Measurements from ENCODE around the gene KRT17. TPM values are rescaled to one million over a fixed set of nuclear protein-coding genes. Genes with fewer than 3 reads are reported as not detected.

KRT17 gene
- total and polyA plus RNA-seq, 9 of the 15 experiments (the other 6 are each of a cell fraction or from before 2014, with no cell fraction given), result 0.23 to 0.25 TPM; not detected in 7

DNA sequence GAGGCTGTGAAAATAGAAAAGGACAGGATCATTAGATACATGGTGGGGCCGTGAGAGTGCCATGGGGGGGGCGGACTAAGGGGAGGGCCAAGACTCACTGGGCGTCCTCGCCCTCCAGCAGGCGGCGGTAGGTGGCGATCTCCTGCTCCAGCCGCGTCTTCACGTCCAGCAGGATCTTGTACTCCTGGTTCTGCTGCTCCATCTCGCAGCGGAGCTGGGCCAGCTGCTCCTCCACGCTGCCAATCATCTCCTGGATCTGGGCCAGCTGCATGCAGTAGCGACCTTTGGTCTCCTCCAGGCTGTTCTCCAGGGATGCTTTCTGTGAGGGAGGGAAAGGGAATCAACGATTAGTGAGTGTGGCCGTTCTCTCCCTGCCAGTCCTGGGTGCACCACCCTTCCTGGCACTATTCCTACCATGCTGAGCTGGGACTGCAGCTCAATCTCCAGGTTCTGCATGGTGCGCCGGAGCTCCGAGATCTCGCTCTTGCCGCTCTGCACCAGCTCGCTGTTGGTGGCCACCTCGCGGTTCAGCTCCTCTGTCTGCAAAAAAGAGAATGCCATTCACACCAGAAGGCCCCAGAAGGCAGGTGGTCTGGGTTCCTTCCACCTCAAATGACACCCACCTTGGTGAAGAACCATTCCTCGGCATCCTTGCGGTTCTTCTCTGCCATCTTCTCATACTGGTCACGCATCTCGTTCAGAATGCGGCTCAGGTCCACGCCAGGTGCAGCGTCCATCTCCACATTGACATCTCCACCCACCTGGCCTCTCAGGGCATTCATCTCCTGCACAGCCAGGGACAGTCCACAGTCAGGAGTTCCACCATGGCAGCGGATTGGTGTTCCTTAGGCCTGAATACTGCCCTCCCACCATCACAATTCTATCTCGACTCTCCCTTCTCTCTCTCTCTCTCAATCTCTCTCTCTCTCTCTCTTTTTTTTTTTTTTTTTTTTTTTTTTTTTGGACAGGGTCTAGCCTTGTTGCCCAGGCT is 40.9 kb downstream of the KRT17 start (continued):
- TF ChIP-seq, protein P1, sequence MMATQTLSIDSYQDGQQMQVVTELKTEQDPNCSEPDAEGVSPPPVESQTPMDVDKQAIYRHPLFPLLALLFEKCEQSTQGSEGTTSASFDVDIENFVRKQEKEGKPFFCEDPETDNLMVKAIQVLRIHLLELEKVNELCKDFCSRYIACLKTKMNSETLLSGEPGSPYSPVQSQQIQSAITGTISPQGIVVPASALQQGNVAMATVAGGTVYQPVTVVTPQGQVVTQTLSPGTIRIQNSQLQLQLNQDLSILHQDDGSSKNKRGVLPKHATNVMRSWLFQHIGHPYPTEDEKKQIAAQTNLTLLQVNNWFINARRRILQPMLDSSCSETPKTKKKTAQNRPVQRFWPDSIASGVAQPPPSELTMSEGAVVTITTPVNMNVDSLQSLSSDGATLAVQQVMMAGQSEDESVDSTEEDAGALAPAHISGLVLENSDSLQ (IDR thresholded peaks at IDR 0.05), result peak; percentile 61
- TF ChIP-seq, protein P2, sequence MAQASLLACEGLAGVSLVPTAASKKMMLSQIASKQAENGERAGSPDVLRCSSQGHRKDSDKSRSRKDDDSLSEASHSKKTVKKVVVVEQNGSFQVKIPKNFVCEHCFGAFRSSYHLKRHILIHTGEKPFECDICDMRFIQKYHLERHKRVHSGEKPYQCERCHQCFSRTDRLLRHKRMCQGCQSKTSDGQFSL (CRISPR knock-in tag; IDR thresholded peaks at IDR 0.05), result peak; percentile 75; the same call in 1 of the 2 replicates
- TF ChIP-seq, protein P2 (tag; IDR thresholded peaks at IDR 0.05), result peak in 1 of 2 experiments; percentile 75; a peak in 1 of 4 replicates
- TF ChIP-seq SMARCC2 (IDR thresholded peaks at IDR 0.05; ENCODE audit: low read depth) (no peak), HNRNPH1 (optimal IDR thresholded peaks at IDR 0.05; ENCODE audit: low read depth, low read length) (no peak), ZNF175 (CRISPR knock-in tag; IDR thresholded peaks at IDR 0.05; ENCODE audit: low read depth) (no peak), RUNX1 (IDR thresholded peaks at IDR 0.05; ENCODE audit: low read depth) (no peak), EGR1 (conservative IDR thresholded peaks at IDR 0.05) (no peak), NCOA2 (IDR thresholded peaks at IDR 0.05; ENCODE audit: partially characterized antibody in 2 of 2) (no peak), MIER1 (IDR thresholded peaks at IDR 0.05; ENCODE audit: low read depth) (no peak), RFX7 (CRISPR knock-in tag; IDR thresholded peaks at IDR 0.05) (no peak), ZNF707 (CRISPR knock-in tag; conservative IDR thresholded peaks at IDR 0.05) (no peak), RNF2 (IDR thresholded peaks at IDR 0.05) (no peak), PHB (CRISPR knock-in tag; IDR thresholded peaks at IDR 0.05) (no peak), DACH1 (IDR thresholded peaks at IDR 0.05; ENCODE audit: partially characterized antibody) (no peak), PHF21A (IDR thresholded peaks at IDR 0.05; ENCODE audit: borderline replicate concordance, low read depth) (no peak), U2AF1 (optimal IDR thresholded peaks at IDR 0.05; ENCODE audit: low read depth, low read length) (no peak), RAD21 (CRISPR knock-in tag; conservative IDR thresholded peaks at IDR 0.05 in 1 of 2, IDR thresholded peaks at IDR 0.05 in 1 of 2) (peak in 1 of 2 experiments; percentile 22; a peak in 1 of 4 replicates), SAFB2 (IDR thresholded peaks at IDR 0.05; ENCODE audit: borderline replicate concordance, low read depth, low read length, severe bottlenecking) (no peak), CEBPB (tag; IDR thresholded peaks at IDR 0.05) (no peak)
- TF ChIP-seq, protein P3, sequence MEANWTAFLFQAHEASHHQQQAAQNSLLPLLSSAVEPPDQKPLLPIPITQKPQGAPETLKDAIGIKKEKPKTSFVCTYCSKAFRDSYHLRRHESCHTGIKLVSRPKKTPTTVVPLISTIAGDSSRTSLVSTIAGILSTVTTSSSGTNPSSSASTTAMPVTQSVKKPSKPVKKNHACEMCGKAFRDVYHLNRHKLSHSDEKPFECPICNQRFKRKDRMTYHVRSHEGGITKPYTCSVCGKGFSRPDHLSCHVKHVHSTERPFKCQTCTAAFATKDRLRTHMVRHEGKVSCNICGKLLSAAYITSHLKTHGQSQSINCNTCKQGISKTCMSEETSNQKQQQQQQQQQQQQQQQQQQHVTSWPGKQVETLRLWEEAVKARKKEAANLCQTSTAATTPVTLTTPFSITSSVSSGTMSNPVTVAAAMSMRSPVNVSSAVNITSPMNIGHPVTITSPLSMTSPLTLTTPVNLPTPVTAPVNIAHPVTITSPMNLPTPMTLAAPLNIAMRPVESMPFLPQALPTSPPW (CRISPR knock-in tag; IDR thresholded peaks at IDR 0.05), result 0 out of 2 replicates have a peak, but pooled peaks have one; percentile 18
- TF ChIP-seq, protein P4, sequence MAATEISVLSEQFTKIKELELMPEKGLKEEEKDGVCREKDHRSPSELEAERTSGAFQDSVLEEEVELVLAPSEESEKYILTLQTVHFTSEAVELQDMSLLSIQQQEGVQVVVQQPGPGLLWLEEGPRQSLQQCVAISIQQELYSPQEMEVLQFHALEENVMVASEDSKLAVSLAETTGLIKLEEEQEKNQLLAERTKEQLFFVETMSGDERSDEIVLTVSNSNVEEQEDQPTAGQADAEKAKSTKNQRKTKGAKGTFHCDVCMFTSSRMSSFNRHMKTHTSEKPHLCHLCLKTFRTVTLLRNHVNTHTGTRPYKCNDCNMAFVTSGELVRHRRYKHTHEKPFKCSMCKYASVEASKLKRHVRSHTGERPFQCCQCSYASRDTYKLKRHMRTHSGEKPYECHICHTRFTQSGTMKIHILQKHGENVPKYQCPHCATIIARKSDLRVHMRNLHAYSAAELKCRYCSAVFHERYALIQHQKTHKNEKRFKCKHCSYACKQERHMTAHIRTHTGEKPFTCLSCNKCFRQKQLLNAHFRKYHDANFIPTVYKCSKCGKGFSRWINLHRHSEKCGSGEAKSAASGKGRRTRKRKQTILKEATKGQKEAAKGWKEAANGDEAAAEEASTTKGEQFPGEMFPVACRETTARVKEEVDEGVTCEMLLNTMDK (IDR thresholded peaks at IDR 0.05; ENCODE audit: borderline replicate concordance, insufficient read depth, low read depth, low read length, poor library complexity, severe bottlenecking), result peak; percentile 25
